Myocyte (in vitro differentiated cells): Measurements from ENCODE around the gene PGA4. TPM values are rescaled to one million over a fixed set of nuclear protein-coding genes. Genes with fewer than 3 reads are reported as not detected.
"Not testable (repeated sequence)": the region's sequence is repeated elsewhere in the genome, so short reads cannot be mapped to it uniquely, and the experiment has no call there.

Experiments used
- DNase-seq: peaks from one replicate; pipeline ENCODE4 v3.0.0-alpha.2; 2012; ENCODE audit warnings: low read depth
- total RNA-seq: library from RNA; depleted of rRNA; stranded (reverse); fragments of >200 nt; gene quantifications from 2 replicates; pipeline ENCODE4 v1.2.3, GENCODE V29; 2014

Gene PGA4
- total RNA-seq, 1 donor from 2014 or later, result 119 TPM

GRCh38 chr11:61249201-61249600 lies 27.1 kb downstream of the PGA4 start:
- DNase-seq, result not testable (repeated sequence)

GRCh38 chr11:61250796-61251765 lies 28.9 kb downstream of the PGA4 start:
- peak; percentile 76 for DNase-seq

- DNase-seq, result not testable (repeated sequence)
These were observed 30.2 kb downstream of the PGA4 start for GRCh38 chr11:61252332-61252731.

GRCh38 chr11:61254403-61255025 lies 32.4 kb downstream of the PGA4 start:
- peak; percentile 61 for DNase-seq

DNA sequence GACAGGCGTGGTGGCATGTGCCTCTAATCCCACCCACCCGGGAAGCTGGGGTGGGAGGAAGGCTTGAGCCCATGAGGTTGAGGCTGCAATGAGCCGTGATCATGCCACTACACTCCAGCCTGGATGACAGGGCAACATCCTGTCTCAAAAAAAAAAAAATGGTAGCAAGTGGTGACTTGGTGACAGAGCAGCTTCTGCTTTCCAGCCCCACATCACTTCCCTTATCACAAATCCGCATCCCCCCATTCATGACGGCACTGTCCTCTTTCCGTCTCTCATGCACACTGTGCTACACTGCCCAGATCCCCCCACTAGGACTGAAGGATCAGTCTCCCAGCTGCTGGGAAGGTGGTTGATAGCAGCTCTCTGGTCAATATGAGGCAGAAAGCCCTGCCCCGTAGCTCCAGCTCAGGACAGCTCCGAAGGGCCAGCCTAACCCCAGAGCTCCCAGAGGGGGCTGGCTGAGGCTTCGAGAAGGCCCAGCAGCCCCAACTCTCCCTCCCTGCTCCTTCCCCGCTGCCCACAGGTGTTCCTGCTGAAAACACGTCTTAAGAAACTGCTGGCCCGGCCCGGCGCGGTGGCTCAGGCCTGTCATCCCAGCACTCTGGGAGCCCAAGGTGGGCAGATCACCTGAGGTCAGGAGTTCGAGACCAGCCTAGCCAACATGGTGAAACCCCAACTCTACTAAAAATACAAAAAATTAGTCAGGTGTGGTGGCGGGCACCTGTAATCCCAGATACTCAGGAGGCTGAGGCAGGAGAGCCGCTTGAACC lies 34.7 kb downstream of the PGA4 start:
- no peak for DNase-seq

DNA sequence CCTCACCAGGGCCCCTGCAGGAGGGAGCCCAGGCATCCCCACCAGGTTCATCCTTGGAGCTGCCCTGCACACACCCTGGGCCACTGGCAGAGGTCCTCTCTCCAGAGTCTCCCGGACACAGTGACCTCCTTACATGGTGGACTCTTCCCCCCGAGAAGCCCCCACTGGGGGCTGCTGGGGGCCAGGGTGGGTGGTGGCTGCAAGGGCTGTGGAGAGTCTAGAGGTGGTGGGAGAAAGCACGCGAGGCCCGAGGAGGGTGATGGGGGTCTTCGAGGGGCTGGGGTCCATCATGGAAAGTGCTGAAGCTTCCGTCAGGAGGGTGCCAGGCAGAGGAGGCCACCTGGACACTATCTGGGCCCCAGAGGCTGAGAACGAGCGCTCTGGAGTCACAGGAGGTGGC lies 36.4 kb downstream of the PGA4 start:
- DNase-seq, result no peak

DNA sequence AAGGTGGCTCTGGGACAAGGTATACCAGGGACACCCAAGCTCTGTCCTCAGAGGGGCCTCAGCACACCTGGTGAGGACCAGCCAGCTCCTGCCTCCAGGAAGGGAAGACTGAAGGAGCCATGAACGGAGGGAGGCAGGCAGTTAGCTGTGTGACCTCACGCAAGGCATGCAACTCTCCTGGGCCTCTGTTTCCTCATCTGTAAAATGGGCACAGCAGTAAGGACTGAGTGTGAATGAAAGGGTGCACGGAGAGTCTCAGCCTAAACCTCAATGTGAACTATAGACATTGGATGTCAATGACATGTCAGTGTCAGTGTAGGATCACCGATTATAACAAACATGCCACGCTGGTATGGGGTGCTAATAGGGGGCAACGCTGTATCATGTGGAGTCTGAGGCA lies 37.2 kb downstream of the PGA4 start:
- no peak for DNase-seq

GRCh38 chr11:61264371-61264770 lies 42.2 kb downstream of the PGA4 start:
- DNase-seq, result no peak

GRCh38 chr11:61264795-61265194 lies 42.6 kb downstream of the PGA4 start:
- no peak for DNase-seq

DNA sequence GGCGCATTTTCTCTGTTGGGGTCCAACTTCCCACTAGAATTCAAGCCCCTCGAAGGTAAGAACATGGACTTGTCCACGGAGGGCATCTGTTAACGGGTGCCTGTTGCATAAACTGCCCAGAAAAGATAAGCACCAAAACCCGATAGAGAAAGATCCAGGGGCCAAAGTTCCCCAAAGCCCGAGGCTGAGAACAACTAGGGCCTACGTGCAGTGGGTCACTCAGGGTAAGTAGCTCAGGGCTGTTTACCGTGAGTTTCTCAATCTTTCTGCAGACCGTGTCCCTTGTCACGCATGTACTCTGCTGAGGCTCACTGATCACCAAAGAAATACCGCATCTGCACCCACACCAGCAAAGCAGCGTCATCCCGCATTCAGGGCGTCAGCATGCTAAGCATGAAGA lies 43.2 kb downstream of the PGA4 start:
- DNase-seq, result no peak

DNA sequence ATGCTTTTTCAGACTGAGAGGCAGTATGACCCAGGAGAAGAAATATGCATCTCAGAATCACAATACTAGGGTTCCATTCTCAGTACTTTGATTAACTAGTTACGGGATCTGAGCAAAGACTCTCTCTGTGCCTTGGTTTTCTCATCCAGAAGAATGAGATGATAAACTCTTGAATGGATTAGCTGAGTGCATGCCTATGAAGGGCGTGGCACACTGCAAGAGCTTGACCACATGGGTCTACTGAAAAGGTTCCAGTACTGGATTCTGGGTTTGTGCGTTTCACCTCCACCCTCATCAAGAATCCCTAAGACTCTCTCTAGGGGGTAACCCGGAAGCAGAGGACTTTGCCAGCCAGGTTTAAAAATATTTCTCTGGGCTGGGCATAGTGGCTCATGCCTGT lies 44.5 kb downstream of the PGA4 start:
- DNase-seq, result peak; percentile 32

DNA sequence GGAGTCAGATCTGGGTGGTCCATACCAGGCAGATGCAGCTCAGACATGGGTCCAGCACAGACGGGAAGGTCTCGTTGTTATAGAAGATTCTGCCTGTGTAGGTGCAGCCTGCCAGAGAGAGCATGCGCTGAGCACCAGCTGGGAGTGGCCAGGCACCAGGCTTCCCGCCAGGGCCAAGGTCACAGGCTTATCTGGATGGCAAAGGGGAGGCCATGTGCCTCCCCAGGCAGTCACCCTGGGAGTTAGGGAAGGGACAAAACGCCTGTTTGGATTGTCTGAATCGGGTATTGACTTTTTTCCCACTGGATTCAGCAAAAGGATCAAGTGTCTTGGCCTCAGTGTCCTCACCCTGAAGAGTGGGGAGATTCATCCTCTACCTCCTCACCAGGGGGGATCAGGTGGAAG lies 45.3 kb downstream of the PGA4 start:
- DNase-seq, result no peak

GRCh38 chr11:61268588-61269250 lies 46.6 kb downstream of the PGA4 start:
- no peak for DNase-seq

DNA sequence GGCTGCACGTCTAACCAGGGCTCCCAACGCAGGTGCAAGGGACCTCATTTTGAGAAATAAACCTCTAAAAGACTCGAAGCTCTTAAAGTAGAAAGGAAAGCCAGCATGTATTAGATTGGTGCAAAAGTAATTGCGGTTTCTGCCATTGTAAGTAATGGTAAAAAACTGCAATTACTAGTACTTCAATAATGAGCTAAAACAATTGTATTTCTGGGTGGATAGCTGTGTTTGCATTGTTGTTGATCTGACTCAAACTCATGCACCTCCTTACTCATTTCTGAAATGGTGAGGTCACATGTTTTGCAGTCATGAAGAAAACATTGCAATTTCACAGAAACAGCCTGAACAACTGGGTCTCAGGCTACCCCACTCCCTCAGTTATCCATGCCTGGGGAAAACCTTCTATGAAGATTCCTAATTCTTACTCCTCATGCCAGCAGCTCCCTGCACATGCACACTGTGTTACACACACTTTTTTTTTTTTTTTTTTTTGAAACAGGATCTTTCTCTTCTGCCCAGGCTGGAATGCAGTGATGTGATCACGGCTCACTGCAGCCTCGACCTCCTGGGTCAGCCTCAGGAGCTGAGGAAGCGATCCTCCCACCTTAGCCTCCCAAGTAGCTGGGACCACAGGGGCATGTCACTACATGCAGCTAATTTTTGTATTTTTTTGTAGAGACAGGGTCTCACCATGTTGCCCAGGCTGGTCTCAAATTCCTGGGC lies 48.4 kb downstream of the PGA4 start:
- DNase-seq, result no peak

DNA sequence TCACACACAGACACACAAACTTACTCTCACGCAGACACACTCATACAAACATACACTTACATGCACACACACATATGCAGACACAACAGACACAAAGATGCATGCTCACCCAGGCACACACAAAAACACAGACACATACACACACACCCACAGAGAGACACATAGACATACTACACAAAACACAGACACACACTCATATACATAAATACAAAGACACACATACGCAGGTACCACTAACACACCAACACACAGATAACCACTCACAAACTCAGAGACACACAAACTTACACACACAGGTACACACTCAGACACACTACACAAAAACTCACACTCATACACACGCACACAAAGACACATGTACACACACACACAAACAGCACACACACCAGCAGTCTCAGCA lies 50.6 kb downstream of the PGA4 start:
- DNase-seq, result no peak

DNA sequence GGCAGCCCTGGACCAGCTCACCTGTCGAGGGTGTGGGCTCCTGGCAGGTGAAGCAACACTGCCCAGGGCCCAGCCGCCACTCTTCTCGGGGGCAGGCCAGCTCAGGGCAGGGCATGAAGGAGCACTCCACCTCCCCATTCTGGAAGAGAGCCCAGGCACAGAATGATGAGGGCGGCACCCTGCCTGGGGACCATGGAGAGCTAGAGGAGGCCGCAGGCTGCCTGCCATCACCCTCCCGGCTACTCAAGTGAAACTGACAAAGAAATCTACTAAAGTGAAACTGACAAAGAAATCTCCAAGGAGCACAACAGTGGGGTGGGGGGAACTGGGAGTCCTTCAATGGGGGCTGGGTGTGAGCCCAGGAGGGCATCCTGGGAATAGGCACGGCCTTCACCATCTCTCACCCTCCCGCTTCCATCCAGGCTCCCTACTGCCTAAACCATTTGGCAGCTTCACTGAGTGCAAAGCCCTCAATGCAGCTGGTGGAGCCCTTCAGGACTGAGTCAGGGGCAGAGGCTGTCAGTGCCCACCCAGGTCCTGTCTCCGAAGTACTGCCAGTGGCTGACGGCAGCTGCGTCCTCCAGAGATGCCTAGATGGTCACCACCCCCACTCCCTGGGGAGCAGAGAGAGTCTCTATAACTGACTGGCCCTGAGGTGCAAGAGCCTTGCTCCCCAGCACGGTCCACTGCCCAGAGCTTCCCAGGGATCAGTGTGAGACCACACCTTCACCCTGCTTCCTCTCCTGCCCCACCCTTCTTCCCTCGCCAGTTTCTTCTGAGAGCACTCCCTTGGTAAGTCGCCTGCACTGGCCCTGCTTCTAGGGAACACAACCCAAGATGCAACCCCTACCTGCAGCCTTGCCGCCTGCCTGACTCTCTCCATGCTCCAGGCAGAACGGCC lies 51.3 kb downstream of the PGA4 start:
- peak; percentile 47 for DNase-seq

GRCh38 chr11:61274084-61274483 lies 51.9 kb downstream of the PGA4 start:
- DNase-seq, result no peak

DNA sequence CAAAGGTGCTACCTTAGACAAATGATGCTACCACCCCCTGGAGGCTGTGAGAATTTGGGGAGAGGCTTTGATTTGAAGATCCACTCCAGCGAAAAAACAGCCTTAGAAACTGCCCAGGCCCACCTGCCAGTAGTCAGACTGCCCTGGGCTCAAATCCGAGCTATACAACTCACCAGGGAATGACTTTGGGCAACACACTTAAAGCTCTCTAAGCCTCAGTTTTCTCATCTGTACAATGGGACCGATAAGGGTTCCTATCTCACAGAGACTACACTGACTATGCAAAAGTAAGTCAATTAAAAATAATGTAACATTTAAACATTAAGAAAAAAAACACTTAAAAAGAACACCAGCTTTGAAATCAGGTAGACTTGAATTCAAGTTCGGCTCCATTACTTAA lies 53.0 kb downstream of the PGA4 start:
- DNase-seq, result no peak

DNA sequence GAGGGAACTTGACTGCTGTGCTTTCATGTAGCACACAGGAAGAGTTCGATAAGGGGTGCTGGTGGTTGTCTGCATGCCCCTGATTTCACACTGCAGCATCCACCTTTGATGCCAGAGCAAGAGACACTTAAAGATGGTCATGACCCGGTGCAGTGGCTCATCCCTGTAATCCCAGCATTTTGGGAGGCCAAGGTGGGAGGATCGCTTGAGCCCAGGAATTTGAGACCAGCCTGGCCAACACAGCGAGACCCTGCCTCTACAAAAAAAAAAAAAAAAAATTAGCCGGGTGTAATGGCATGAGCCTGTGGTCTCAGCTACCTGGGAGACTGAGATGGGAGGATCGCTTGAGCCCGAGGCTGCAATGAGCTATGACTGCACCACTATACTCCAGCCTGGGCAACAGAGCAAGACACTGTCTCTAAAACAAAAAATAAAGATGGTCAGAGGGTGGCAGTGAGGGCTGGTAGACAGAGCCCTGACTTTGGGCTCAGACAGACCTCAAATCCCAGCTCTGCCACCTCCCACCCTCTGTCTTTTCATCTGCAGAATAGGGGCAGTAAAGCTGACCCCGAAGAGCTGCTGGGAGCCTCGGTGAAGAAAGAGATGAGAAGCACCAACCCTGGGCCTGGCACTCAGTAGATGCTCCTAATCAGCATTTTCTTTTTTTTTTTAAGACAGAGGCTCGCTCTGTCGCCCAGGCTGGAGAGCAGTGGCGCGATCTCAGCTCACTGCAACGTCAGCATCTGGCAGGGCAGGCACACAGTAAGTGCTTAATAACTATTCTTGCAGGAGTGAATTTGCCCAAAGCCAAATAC lies 55.2 kb downstream of the PGA4 start:
- DNase-seq, result no peak
